Right lung (tissue), 5 donors: Measurements from ENCODE around the gene VAT1L. TPM values are rescaled to one million over a fixed set of nuclear protein-coding genes. Genes with fewer than 3 reads are reported as not detected.

ENCODE experiments used
- DNase-seq, 2 donors: peaks; one replicate each; pipeline ENCODE4 v3.0.0-alpha.2; 2013
- polyA plus RNA-seq, 5 donors: library from polyadenylated mRNA; unstranded; fragments of 120-200 nt; gene quantifications; one replicate each; pipeline versions ENCODE4 v1.2.1 to v1.2.3, GENCODE V29; 2013; ENCODE audit warnings: inconsistent platforms in 1 of 5, low replicate concordance in 1 of 5; ENCODE audit not compliant: insufficient read length in 5 of 5, insufficient read depth in 1 of 5

VAT1L gene
- polyA plus RNA-seq, 5 donors, result 5.4 to 10.2 (median 7.4) TPM

- no peak for DNase-seq
Measured at GRCh38 chr16:77833921-77834634, 45.7 kb downstream of the VAT1L start.

GRCh38 chr16:77834635-77835540, 46.5 kb downstream of the VAT1L start:
- DNase-seq, result peak; percentile 87 to 88

GRCh38 chr16:77836801-77837200, 48.4 kb downstream of the VAT1L start:
- no peak for DNase-seq

- no peak for DNase-seq
Measured at GRCh38 chr16:77838597-77839255, 50.4 kb downstream of the VAT1L start.

GRCh38 chr16:77840093-77840492, 51.7 kb downstream of the VAT1L start:
- DNase-seq, result no peak

DNA sequence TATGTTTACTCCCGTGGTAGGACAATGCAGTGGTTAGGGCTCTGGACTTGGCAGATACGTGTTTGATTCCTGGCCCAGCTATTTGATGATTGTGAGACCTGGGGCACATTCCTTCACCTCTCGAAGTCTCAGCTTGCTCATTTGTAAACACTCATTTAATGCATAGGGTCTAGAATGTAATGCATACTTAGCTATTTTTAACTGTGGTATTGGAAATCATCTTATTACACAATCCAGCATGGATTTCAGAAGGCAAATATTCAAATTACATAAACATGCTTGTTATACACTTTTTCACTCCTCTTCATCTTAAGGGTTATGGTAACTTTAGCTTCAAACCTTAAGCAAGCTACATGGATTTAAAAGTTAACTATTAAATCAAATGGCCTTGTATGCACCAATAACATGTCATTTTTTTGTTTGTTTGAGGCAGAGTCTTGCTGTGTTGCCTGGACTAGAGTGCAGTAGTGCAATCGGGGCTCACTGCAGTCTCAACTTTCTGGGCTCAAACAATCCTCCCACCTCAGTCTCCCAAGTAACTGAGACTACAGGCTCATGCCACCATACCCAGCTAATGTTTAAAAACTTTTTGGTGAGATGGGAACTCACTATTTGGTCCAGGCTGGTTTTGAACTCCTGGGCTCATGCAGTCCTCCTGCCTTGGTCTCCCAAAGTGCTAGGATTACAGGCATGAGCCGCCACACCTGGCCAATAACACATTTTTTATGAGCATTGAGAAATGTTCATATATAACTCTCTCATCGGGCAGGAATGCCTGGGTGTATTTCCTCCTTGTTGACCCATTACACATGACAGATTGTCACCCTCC, 52.5 kb downstream of the VAT1L start:
- peak; percentile 59 to 71 for DNase-seq

- no peak for DNase-seq
Measured at GRCh38 chr16:77841502-77841763, 53.1 kb downstream of the VAT1L start.

DNA sequence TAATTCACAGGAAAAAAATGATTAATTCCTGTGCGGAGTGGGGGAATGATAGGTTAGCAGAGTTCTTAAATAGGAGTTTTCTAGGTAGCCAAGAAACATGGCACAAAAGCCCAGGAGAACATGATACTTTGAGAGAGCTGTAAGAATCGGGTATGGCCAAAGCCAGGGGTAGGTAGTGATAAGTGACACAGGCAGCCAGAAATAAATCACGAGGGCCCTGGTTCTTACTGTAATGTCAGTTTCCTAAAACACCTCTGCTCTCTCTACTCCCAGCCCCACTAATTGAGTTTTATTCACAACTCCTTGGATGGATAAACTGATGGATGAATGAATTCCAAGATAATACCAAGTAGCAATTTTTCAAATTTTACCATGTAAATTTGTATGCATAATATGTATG, 54.1 kb downstream of the VAT1L start:
- DNase-seq, result no peak

GRCh38 chr16:77843405-77843804, 55.0 kb downstream of the VAT1L start:
- DNase-seq, result no peak

- no peak for DNase-seq
Measured at GRCh38 chr16:77844801-77845200, 56.4 kb downstream of the VAT1L start.

DNA sequence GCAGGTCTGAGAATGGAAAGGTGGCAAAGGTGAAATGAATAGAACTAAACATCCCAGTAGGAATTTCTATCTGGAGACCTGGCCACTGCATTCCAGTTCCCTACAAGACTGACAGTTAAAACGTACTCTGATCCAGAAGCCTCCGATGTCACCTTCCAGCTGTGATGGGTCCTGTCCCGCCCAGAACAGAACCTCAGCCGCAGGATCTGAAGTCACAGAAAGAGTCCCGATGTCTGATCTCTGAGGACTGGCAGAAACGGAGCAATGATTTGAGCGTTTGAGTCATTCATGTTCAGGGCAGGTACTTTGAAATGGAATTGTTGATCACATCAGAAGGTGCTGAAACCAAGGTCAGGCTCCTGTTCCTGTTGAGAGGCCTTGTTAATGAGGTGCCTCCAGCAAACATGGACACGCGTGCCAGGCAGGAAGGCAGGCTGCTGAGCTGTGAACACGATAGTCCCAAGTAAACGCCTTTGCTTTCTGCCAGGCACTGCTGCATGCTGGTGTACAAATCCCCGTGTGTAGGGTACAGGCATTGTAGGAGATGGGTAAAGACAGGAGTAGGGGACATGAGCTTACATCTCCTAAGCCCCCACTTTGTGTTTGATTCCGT, 61.4 kb downstream of the VAT1L start:
- no peak for DNase-seq

- no peak for DNase-seq
Measured at GRCh38 chr16:77850636-77851333, 62.4 kb downstream of the VAT1L start.

DNA sequence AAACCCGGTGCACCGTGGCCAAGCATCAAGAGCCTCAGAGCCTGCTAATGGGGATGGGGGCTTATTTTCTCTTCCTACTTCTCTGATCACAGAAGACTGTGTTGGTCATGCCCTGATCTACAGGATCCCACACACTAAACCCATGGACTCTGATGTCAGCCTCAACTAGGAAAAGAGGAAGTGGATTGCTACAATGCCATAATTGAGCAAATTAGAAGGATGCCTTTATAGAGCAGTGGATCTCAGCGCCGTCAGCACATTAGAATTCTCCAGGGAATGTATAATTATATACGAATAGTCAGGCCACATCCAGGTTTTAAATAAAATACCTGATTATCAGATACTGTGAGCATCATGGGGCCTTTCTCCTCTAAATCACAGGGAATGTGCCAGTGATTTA, 64.8 kb downstream of the VAT1L start:
- no peak for DNase-seq

- no peak for DNase-seq
Measured at GRCh38 chr16:77856438-77857160, 68.2 kb downstream of the VAT1L start.

DNA sequence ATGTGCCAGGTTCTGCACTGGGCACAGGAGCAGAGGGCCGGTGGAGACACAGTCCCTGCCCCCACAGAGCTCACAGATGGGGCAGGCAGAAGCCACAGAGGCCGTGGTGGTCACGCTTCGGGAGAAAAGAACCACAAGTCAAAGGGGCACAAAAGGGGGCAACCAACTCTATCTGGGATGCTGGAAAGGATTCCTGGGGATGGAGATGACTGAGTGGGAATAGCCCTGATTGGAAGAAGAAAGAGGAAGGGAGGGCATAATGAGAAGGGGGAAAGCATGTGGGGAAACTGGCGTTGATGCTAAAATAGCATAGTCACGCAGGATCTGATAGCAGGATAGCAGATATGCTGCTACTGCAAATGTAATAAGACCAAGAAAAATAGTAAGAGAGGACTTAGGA, 69.7 kb downstream of the VAT1L start:
- DNase-seq, result no peak

DNA sequence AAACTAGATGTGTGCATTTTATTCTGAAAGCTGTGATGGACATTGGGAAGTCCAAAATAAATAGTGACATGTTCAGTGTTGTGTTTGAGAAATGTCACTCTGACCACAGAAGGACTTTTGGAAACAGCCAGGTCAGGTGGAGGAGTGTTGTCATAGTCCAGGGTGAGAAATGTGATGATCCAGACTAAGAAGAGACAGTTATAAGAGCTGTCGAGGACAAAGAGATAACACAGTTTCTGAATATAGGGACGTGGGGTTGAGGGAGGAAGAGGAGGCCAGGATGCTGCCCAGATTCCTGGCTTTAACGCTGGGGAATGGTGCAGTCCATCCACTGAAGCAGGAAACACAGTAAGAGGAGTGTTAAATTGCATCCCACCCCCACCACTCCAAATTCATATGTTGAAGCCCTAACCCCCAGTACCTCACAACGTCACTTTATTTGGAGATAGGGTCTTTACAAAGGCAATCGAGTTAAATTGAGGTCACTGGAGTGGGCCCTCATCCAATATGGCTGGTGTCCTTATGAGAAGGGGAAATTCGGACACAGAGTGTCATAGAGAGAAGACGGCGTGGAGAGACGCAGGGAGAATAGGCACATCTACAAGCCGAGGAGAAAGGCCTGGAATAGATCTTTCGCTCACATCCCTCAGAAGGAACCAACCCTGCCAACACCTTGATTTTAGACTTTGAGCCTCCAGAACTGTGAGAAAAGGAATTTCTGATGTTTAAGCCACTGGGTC, 71.3 kb downstream of the VAT1L start:
- DNase-seq, result no peak

DNA sequence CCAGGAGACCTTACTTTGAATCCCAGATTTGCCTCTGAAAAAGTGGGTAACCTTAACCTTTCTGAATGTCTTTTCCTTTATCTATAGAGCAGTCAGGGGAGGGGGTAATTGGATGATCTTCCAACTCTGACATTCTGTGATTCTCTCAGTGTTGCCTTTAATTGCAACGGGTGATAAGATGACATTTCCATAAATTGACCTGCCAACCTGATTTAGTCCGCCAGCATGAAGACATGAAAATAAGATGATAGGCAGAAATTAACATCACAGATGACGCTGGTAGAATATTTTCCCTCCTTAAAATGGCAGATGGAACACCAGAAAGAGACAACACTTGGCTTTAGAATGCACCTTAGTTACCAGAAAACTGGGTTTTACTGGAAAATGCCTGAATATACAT, 72.6 kb downstream of the VAT1L start:
- no peak for DNase-seq

GRCh38 chr16:77863250-77863649, 74.9 kb downstream of the VAT1L start:
- no peak for DNase-seq

GRCh38 chr16:77866752-77867151, 78.4 kb downstream of the VAT1L start:
- DNase-seq, result no peak
